ENCODE measurements around the gene PGA4.

PGA4 gene

GRCh38 chr11:61264795-61265194, 42.6 kb downstream of the PGA4 start:
- ChIA-PET POLR2A (no interaction called here), CTCF (interaction anchor here (1.0 kb wide), 1 partner anchor 11 kb away, joined by 4 read pairs; no protein-coding TSS in a partner anchor)
- no peak overlapping the region for H3K27ac ChIP-seq (ENCODE audit: extremely low read depth, low read depth, low read length)
- H3K9me3 ChIP-seq (ENCODE audit: control insufficient read depth, insufficient read depth, low read depth, low read length) = no peaks in the 10 kb centered on the region
- H3K4me1 ChIP-seq (ENCODE audit: control insufficient read depth, insufficient read depth, low read length) = no peaks in the 10 kb centered on the region
- H3K36me3 ChIP-seq (ENCODE audit: control insufficient read depth in 2 of 2, insufficient read depth in 1 of 2, low read length in 2 of 2) = peaks cover 0 to 3% of the 10 kb centered on the region in 2 experiments; a peak in 2 of 3 replicates
- TF ChIP-seq ZNF16 (tag by site-specific recombination; IDR thresholded peaks at IDR 0.05; ENCODE audit: low read depth) (no peak), ZSCAN23 (tag by site-specific recombination; IDR thresholded peaks at IDR 0.05) (no peak), ZNF221 (tag by site-specific recombination; IDR thresholded peaks at IDR 0.05; ENCODE audit: borderline replicate concordance) (no peak), ZNF211 (tag by site-specific recombination; IDR thresholded peaks at IDR 0.05; ENCODE audit: low read depth) (no peak), ZNF558 (tag by site-specific recombination; IDR thresholded peaks at IDR 0.05) (no peak), ZNF174 (tag by site-specific recombination; IDR thresholded peaks at IDR 0.05) (no peak), ZNF792 (tag by site-specific recombination; IDR thresholded peaks at IDR 0.05) (no peak), ZFP37 (tag by site-specific recombination; IDR thresholded peaks at IDR 0.05) (no peak), ZNF555 (tag by site-specific recombination; conservative IDR thresholded peaks at IDR 0.05) (no peak), ZNF10 (tag by site-specific recombination; IDR thresholded peaks at IDR 0.05) (no peak), BCL11B (tag by site-specific recombination; IDR thresholded peaks at IDR 0.05; ENCODE audit: low read depth) (no peak), KLF1 (tag by site-specific recombination; IDR thresholded peaks at IDR 0.05) (no peak), SP2 (tag by site-specific recombination; IDR thresholded peaks at IDR 0.05) (no peak), ZNF629 (tag by site-specific recombination; IDR thresholded peaks at IDR 0.05) (no peak), CTCF (tag by site-specific recombination; IDR thresholded peaks at IDR 0.05) (no peak), ZNF529 (tag by site-specific recombination; IDR thresholded peaks at IDR 0.05; ENCODE audit: insufficient replicate concordance) (no peak)
- TF ChIP-seq, protein P1, sequence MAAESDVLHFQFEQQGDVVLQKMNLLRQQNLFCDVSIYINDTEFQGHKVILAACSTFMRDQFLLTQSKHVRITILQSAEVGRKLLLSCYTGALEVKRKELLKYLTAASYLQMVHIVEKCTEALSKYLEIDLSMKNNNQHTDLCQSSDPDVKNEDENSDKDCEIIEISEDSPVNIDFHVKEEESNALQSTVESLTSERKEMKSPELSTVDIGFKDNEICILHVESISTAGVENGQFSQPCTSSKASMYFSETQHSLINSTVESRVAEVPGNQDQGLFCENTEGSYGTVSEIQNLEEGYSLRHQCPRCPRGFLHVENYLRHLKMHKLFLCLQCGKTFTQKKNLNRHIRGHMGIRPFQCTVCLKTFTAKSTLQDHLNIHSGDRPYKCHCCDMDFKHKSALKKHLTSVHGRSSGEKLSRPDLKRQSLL (tag by site-specific recombination; IDR thresholded peaks at IDR 0.05) = no peak
- H3K4me3 ChIP-seq (ENCODE audit: low read depth, low read length) = no peak overlapping the region

DNA sequence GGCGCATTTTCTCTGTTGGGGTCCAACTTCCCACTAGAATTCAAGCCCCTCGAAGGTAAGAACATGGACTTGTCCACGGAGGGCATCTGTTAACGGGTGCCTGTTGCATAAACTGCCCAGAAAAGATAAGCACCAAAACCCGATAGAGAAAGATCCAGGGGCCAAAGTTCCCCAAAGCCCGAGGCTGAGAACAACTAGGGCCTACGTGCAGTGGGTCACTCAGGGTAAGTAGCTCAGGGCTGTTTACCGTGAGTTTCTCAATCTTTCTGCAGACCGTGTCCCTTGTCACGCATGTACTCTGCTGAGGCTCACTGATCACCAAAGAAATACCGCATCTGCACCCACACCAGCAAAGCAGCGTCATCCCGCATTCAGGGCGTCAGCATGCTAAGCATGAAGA, 43.2 kb downstream of the PGA4 start:
- no peak overlapping the region for H3K4me3 ChIP-seq (ENCODE audit: low read depth, low read length)
- ChIA-PET CTCF (interaction anchor here (0.7 kb wide), 1 partner anchor 131 kb away, joined by 3 read pairs; no protein-coding TSS in a partner anchor), POLR2A (no interaction called here)
- no peak overlapping the region for H3K27ac ChIP-seq (ENCODE audit: extremely low read depth, low read depth, low read length)
- H3K9me3 ChIP-seq (ENCODE audit: control insufficient read depth, insufficient read depth, low read depth, low read length) = no peaks in the 10 kb centered on the region
- no peaks in the 10 kb centered on the region for H3K4me1 ChIP-seq (ENCODE audit: control insufficient read depth, insufficient read depth, low read length)
- H3K36me3 ChIP-seq (ENCODE audit: control insufficient read depth in 2 of 2, insufficient read depth in 1 of 2, low read length in 2 of 2) = peaks cover 0 to 3% of the 10 kb centered on the region in 2 experiments; a peak in 2 of 3 replicates
- TF ChIP-seq ZNF157 (tag by site-specific recombination; IDR thresholded peaks at IDR 0.05) = no peak
- no peak for TF ChIP-seq ZNF555 (tag by site-specific recombination; conservative IDR thresholded peaks at IDR 0.05)
- TF ChIP-seq ZNF175 (tag by site-specific recombination; IDR thresholded peaks at IDR 0.05) = no peak
- TF ChIP-seq ZNF701 (tag by site-specific recombination; IDR thresholded peaks at IDR 0.05) = no peak
- TF ChIP-seq ZNF112 (tag by site-specific recombination; IDR thresholded peaks at IDR 0.05) = no peak
- no peak for TF ChIP-seq ZNF148 (tag by site-specific recombination; IDR thresholded peaks at IDR 0.05; ENCODE audit: borderline replicate concordance)
- no peak for TF ChIP-seq ZSCAN18 (tag by site-specific recombination; IDR thresholded peaks at IDR 0.05)
- TF ChIP-seq, protein P2, sequence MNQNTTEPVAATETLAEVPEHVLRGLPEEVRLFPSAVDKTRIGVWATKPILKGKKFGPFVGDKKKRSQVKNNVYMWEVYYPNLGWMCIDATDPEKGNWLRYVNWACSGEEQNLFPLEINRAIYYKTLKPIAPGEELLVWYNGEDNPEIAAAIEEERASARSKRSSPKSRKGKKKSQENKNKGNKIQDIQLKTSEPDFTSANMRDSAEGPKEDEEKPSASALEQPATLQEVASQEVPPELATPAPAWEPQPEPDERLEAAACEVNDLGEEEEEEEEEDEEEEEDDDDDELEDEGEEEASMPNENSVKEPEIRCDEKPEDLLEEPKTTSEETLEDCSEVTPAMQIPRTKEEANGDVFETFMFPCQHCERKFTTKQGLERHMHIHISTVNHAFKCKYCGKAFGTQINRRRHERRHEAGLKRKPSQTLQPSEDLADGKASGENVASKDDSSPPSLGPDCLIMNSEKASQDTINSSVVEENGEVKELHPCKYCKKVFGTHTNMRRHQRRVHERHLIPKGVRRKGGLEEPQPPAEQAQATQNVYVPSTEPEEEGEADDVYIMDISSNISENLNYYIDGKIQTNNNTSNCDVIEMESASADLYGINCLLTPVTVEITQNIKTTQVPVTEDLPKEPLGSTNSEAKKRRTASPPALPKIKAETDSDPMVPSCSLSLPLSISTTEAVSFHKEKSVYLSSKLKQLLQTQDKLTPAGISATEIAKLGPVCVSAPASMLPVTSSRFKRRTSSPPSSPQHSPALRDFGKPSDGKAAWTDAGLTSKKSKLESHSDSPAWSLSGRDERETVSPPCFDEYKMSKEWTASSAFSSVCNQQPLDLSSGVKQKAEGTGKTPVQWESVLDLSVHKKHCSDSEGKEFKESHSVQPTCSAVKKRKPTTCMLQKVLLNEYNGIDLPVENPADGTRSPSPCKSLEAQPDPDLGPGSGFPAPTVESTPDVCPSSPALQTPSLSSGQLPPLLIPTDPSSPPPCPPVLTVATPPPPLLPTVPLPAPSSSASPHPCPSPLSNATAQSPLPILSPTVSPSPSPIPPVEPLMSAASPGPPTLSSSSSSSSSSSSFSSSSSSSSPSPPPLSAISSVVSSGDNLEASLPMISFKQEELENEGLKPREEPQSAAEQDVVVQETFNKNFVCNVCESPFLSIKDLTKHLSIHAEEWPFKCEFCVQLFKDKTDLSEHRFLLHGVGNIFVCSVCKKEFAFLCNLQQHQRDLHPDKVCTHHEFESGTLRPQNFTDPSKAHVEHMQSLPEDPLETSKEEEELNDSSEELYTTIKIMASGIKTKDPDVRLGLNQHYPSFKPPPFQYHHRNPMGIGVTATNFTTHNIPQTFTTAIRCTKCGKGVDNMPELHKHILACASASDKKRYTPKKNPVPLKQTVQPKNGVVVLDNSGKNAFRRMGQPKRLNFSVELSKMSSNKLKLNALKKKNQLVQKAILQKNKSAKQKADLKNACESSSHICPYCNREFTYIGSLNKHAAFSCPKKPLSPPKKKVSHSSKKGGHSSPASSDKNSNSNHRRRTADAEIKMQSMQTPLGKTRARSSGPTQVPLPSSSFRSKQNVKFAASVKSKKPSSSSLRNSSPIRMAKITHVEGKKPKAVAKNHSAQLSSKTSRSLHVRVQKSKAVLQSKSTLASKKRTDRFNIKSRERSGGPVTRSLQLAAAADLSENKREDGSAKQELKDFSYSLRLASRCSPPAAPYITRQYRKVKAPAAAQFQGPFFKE (tag by site-specific recombination; IDR thresholded peaks at IDR 0.05; ENCODE audit: borderline replicate concordance) = no peak
